GM12801 (cell line): Measurements from ENCODE around the gene DNAH3.

ENCODE experiments used
- TF ChIP-seq, protein P1 (sequence below): IDR thresholded peaks from one replicate; pipeline ENCODE4 v1.5.1; 2011; ENCODE audit warnings: control low read depth; ENCODE audit not compliant: insufficient read length; ENCODE audit errors: extremely low read depth

DNAH3 gene

DNA sequence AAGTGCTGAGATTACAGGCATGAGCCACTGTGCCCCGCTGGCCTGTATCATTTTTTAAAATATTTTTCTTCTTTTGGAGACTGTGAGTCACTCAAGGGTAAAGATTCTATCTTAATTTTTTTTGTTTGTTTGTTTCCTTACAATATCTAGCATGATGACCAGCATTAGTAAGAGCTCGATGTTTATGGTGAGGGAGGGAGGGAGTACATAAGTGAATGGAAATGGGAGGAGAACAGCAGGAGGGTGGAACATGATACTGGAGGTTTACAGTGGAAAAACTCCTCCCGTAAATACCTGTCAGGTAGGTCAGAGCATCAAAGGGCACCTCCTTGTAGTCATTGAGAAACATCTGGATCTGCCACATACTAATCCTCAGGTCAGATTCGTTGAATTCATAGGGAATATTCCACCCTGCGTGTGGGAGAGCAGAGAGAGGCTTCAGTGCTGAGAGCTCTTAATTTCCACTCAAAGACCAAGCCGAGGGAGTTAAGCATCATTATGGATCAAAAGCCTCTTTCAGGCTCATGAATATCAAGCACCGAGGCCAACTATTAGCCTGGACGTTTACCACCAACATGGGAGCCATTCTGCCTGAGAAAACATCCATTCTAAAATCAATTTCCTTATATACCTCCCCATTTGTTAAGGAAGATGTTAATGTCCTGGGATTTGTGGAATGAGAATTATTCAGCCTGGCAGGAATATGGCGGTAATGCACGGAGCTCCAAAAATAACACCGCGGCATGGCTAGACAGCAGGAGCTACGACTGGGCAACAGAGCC lies 198.3 kb downstream of the DNAH3 start:
- TF ChIP-seq, protein P1, sequence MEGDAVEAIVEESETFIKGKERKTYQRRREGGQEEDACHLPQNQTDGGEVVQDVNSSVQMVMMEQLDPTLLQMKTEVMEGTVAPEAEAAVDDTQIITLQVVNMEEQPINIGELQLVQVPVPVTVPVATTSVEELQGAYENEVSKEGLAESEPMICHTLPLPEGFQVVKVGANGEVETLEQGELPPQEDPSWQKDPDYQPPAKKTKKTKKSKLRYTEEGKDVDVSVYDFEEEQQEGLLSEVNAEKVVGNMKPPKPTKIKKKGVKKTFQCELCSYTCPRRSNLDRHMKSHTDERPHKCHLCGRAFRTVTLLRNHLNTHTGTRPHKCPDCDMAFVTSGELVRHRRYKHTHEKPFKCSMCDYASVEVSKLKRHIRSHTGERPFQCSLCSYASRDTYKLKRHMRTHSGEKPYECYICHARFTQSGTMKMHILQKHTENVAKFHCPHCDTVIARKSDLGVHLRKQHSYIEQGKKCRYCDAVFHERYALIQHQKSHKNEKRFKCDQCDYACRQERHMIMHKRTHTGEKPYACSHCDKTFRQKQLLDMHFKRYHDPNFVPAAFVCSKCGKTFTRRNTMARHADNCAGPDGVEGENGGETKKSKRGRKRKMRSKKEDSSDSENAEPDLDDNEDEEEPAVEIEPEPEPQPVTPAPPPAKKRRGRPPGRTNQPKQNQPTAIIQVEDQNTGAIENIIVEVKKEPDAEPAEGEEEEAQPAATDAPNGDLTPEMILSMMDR = no peak

DNA sequence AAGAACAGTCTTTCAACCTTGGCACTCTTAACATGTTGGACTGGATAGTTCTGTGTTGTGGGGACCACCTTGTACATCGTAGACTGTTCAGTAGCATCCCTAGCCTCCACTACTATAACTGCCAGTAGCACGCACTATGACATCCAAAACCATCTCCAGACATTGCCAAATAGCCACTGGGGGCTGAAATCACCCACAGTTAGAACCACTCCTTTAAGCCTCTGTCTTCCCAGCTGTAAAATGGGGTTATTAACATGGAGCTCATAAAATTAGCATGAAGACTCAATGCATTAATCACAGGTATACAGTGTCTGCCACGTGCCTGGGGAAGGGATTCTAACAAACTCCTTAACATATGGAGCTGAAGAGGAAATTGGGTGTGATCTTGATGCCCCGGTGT lies 200.4 kb downstream of the DNAH3 start:
- TF ChIP-seq, protein P1 = no peak

DNA sequence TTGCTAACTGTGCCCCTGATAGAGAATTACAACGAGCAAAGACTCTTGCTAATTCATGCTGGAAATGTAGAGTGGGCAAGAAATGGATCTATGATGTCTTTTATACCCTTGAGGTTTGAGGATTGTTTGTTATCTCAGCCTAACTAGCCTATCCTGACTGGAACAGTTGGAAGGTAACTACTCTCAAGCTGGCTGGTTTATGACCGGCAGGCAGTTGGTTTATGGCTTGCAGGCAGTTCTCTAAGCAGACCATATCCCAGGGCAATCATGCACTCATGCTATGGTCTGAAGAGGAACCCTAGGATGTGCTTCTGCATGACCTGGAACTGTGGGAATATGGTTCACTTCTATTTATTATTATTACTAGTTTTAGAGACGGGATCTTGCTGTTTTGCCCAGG lies 201.0 kb downstream of the DNAH3 start:
- TF ChIP-seq, protein P1 = no peak

DNA sequence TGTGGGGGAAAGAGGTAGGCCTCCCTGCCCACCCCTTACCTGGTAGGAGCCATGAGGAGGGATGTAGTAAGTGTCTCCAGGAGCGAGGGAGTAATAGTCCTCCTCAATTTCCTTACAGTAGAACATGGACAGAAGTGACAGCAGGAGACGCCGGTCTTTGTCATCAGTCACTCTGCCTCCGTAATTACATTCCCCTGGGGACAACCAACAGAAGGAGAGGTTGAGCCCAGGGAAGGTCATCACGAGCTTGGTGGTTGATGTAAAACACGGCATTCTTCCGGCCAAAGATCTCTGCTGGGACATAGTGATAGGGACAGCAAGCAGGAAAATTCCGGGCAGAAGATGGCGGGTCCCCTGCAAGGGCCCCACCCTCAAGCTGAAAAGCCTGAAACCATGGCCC lies 202.2 kb downstream of the DNAH3 start:
- TF ChIP-seq, protein P1 = no peak

DNA sequence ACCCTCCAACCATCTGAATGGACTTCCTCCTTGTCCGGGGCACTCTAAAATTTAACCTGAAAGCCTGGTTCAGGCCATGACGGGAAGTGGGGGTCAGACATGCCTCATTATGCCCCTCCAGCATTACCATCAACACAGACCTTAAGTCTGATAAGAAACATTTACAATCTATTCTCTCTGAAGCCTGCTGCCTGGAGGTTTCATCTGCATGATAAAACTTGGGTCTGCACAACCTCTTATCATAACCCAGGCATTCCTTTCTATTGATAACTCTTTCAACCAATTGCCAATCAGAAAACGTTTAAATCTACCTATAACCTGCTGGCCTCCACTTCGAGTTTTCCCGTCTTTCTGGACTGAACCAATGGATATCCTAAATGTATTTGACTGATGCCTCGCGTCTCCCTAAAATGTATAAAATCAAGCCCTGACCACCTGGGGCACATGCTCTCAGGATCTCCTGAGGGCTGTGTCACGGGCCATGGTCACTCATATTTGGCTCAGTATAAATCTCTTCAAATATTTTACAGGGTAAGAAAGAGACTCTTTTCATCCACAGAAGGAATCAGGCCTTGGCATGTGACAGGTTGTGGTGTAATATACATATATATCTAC lies 204.5 kb downstream of the DNAH3 start:
- TF ChIP-seq, protein P1 = no peak

DNA sequence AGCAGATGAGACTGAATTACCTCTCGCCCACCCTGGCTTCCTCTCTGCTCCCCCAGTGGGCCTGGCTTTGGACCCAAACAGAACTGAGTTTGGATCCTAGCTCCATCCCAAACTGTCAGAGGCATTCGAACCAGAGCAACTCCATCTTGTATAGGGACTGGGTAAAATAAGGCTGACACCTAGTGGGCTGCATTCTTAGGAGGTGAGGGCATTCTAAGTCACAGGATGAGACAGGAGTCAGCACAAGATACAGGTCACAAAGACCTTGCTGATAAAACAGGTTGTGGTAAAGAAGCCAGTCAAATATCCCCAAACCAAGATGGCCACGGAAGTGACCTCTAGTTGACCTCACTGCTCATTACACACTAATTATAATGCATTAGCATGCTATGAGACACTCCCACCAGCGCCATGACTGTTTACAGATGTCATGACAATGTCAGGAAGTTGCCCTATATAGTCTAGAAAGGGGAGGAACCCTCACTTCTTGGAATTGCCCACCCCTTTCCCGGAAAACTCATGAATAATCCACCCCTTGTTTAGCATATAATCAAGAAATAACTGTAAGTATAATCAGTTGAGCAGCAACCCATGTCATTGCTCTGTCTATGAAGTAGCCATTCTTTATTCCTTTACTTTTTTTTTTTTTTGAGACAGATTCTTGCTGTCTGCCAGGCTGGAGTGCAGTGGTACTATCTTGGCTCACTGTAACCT lies 205.6 kb downstream of the DNAH3 start:
- TF ChIP-seq, protein P1 = no peak

DNA sequence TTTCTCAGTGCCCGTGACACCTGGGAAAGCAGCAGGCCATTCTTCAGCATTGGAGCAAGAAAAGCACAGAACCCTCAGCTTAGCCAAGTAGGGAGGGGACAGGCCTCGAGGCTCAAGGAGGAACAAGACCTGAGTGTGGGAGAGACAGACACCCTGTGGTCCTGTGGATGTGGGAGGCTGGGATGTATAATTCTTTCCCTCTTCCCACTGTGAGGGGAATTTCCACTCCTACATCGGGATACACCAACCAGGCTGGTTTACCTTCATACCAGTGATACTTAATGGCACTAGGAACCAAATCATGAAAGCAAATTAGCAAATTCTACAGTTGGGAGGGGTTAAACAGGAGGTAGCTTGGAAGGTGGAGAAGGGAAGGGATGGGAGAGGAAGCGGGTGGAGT lies 208.4 kb downstream of the DNAH3 start:
- TF ChIP-seq, protein P1 = no peak
